Fibroblast of lung (primary cell): ENCODE data around the gene IGF2R. TPM values are rescaled to one million over a fixed set of nuclear protein-coding genes. Genes with fewer than 3 reads are reported as not detected.

Source experiments
- DNase-seq, 2 donors: peaks; one replicate each; pipeline versions ENCODE4 v3.0.0 to v3.0.0-alpha.2; 2010; ENCODE audit warnings: low read depth in 2 of 2
- H2AFZ ChIP-seq: 2 replicates; pipeline ENCODE4 v1.5.1; 2012; ENCODE audit warnings: low read length, control low read depth, inconsistent platforms
- H3K27ac ChIP-seq: 2 replicates; pipeline ENCODE4 v1.5.1; 2011; ENCODE audit warnings: low read length, control low read depth; ENCODE audit not compliant: insufficient read depth
- H3K27me3 ChIP-seq: 2 replicates; pipeline ENCODE4 v1.5.1; 2011; ENCODE audit warnings: mild to moderate bottlenecking, low read length; ENCODE audit not compliant: control insufficient read depth, insufficient read depth
- H3K36me3 ChIP-seq: 2 replicates; pipeline ENCODE4 v1.5.1; 2011; ENCODE audit warnings: low read length; ENCODE audit not compliant: control insufficient read depth, insufficient read depth
- H3K4me1 ChIP-seq: 2 replicates; pipeline ENCODE4 v1.5.1; 2011; ENCODE audit warnings: low read length; ENCODE audit not compliant: control insufficient read depth, insufficient read depth; ENCODE audit errors: extremely low read depth
- H3K4me2 ChIP-seq: 2 replicates; pipeline ENCODE4 v1.5.1; 2011; ENCODE audit warnings: low read length, control low read depth; ENCODE audit not compliant: insufficient read depth; ENCODE audit errors: extremely low read depth
- H3K4me3 ChIP-seq, 4 experiments: fragments of 200-600 bp in 1 of 4; sonication (generic) in 1 of 4; replicated peaks in 1 of 4; 2 replicates each; pipeline ENCODE4 v1.5.1; 2011 to 2016; ENCODE audit warnings: low read length in 4 of 4, low read depth in 3 of 4, mild to moderate bottlenecking in 3 of 4, control low read depth in 2 of 4, inconsistent platforms in 1 of 4, mixed read lengths in 1 of 4; ENCODE audit not compliant: insufficient read depth in 1 of 4; ENCODE audit errors: control extremely low read depth in 1 of 4
- H3K79me2 ChIP-seq: 2 replicates; pipeline ENCODE4 v1.5.1; 2012; ENCODE audit warnings: mild to moderate bottlenecking, low read length, inconsistent platforms; ENCODE audit not compliant: control insufficient read depth, insufficient read depth
- H3K9ac ChIP-seq: 2 replicates; pipeline ENCODE4 v1.5.1; 2011; ENCODE audit warnings: mild to moderate bottlenecking, low read length, control low read depth; ENCODE audit not compliant: insufficient read depth
- H3K9me3 ChIP-seq: 2 replicates; pipeline ENCODE4 v1.5.1; 2012; ENCODE audit warnings: low read depth, low read length; ENCODE audit not compliant: control insufficient read depth, insufficient read depth
- H4K20me1 ChIP-seq: 2 replicates; pipeline ENCODE4 v1.5.1; 2011; ENCODE audit warnings: low read length; ENCODE audit not compliant: control insufficient read depth, insufficient read depth; ENCODE audit errors: extremely low read depth
- CTCF ChIP-seq, 2 donors: IDR thresholded peaks in 1 of 2; conservative IDR thresholded peaks in 1 of 2; 1 replicate in 1 of 2; 2 replicates in 1 of 2; pipeline ENCODE4 v1.5.1; 2011 to 2012; ENCODE audit warnings: low read length in 2 of 2, control low read depth in 1 of 2, inconsistent platforms in 1 of 2, low read depth in 1 of 2, mild to moderate bottlenecking in 1 of 2
- EZH2 ChIP-seq: IDR thresholded peaks from 2 replicates; pipeline ENCODE4 v1.5.1; 2012; ENCODE audit warnings: low read length, control low read depth, mild to moderate bottlenecking; ENCODE audit errors: missing control alignments
- polyA plus RNA-seq, 2 donors: library from polyadenylated mRNA; depleted of rRNA in 1 of 2; stranded (reverse) in 1 of 2; unstranded in 1 of 2; fragments of >200 nt; gene quantifications; 2 replicates each; pipeline ENCODE4 v1.2.1, GENCODE V29; 2011 to 2012; ENCODE audit warnings: missing spikeins in 1 of 2
- total RNA-seq: library from RNA; depleted of rRNA; stranded (reverse); fragments of >200 nt; gene quantifications from 2 replicates; pipeline ENCODE4 v1.2.1, GENCODE V29; 2014

IGF2R gene
- total and polyA plus RNA-seq, 2 donors (not counting 1 experiment from before 2014, with no cell fraction given): 37.6 to 300 TPM

- Histone ChIP-seq H2AFZ (no peak overlapping the region), H3K27ac (no peak overlapping the region), H3K4me3 (no peak overlapping the region), H3K27me3 (no peaks in the 10 kb centered on the region), H3K36me3 (no peaks in the 10 kb centered on the region), H3K9ac (no peak overlapping the region), H3K9me3 (no peaks in the 10 kb centered on the region), H3K4me1 (no peaks in the 10 kb centered on the region), H3K4me2 (no peak overlapping the region), H3K79me2 (no peaks in the 10 kb centered on the region), H4K20me1 (no peaks in the 10 kb centered on the region)
- DNase-seq: no peak
- TF ChIP-seq EZH2 (no peak), CTCF (conservative IDR thresholded peaks at IDR 0.05 in 1 of 2, IDR thresholded peaks at IDR 0.05 in 1 of 2; ENCODE audit: low read depth in 1 of 2, low read length in 2 of 2) (no peak)
These were observed 162.0 kb downstream of the IGF2R start for GRCh38 chr6:160130729-160131484.

GRCh38 chr6:160131636-160132296, 162.9 kb downstream of the IGF2R start:
- no peaks in the 10 kb centered on the region for H4K20me1 ChIP-seq
- no peak overlapping the region for H3K4me2 ChIP-seq
- H3K4me1 ChIP-seq: no peaks in the 10 kb centered on the region
- H3K9ac ChIP-seq: no peak overlapping the region
- no peaks in the 10 kb centered on the region for H3K79me2 ChIP-seq
- no peaks in the 10 kb centered on the region for H3K27me3 ChIP-seq
- no peak overlapping the region for H2AFZ ChIP-seq
- no peak for DNase-seq
- TF ChIP-seq EZH2 (no peak), CTCF (conservative IDR thresholded peaks at IDR 0.05 in 1 of 2, IDR thresholded peaks at IDR 0.05 in 1 of 2; ENCODE audit: low read depth in 1 of 2, low read length in 2 of 2) (no peak)
- H3K36me3 ChIP-seq: no peaks in the 10 kb centered on the region
- no peak overlapping the region for H3K4me3 ChIP-seq
- no peak overlapping the region for H3K27ac ChIP-seq
- no peaks in the 10 kb centered on the region for H3K9me3 ChIP-seq

- Histone ChIP-seq H3K79me2 (no peaks in the 10 kb centered on the region), H3K4me1 (no peaks in the 10 kb centered on the region), H4K20me1 (no peaks in the 10 kb centered on the region), H3K36me3 (no peaks in the 10 kb centered on the region), H3K9me3 (no peaks in the 10 kb centered on the region), H3K4me2 (no peak overlapping the region), H3K27ac (no peak overlapping the region), H3K4me3 (no peak overlapping the region), H3K9ac (no peak overlapping the region), H3K27me3 (no peaks in the 10 kb centered on the region), H2AFZ (no peak overlapping the region)
- no peak for TF ChIP-seq CTCF (conservative IDR thresholded peaks at IDR 0.05 in 1 of 2, IDR thresholded peaks at IDR 0.05 in 1 of 2; ENCODE audit: low read depth in 1 of 2, low read length in 2 of 2)
- no peak for TF ChIP-seq EZH2
- no peak for DNase-seq
These were observed 163.4 kb downstream of the IGF2R start for GRCh38 chr6:160132297-160132637.
